ENCODE measurements around the gene USP2. TPM values are rescaled to one million over a fixed set of nuclear protein-coding genes. Genes with fewer than 3 reads are reported as not detected.
A peak's percentile ranks its signal among the peaks of the same experiment; 100 is the strongest.

USP2 gene
- polyA plus RNA-seq (2013, experiment 1 of 2; ENCODE audit: insufficient read length) = 1.6 TPM
- 0.97 TPM for polyA plus RNA-seq (2013, experiment 2 of 2; ENCODE audit: insufficient read length)

- peak; percentile 94 for DNase-seq
These were observed at the start of gene USP2 for GRCh38 chr11:119381181-119381988. USP2 (minus strand) TSS chr11:119381690; CDS start chr11:119373480, 8,210 bp downstream.

GRCh38 chr11:119427279-119427678, 45.8 kb upstream of the USP2 start:
- DNase-seq = no peak

- DNase-seq = no peak
These were observed 44.7 kb upstream of the USP2 start for GRCh38 chr11:119426142-119426541.

DNA sequence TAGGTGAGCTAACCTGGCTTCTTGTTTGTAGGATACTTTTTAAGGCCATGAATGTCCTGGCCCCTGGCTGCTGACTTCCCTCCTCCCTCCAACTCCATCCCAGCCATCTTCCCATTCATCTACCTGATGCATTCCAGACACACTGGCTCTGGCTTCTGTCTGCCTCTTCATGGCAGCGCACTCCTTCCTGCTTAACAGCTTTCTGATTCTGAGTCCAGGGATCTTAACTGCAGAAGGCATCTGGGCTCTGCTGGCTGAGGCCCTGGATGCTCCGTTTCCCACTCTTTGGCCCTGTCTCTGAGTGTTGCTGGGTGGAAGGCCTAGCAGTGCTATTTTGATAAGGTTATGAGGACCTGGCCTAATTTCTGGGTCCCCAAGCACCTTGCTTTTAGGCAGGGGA, 43.3 kb upstream of the USP2 start:
- no peak for DNase-seq

DNA sequence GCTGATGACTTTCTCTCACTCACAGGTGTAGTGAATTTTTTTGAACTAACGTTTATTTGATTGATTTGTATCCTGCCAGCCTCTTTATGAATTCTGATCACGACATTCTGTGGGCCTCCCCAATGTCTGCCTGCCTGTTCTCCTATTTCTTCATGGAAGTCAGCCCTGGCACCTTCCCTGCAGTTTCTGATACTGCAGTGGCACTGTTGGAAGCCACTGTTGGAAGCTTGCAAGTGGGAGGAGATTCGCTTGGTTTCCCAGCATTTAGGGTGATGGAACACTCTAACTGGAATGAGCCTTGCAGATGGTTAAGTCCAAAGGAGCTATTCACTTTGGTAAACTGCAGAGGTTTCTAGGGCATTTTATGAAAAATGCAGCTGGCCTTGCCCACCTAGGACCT, 42.8 kb upstream of the USP2 start:
- no peak for DNase-seq

DNA sequence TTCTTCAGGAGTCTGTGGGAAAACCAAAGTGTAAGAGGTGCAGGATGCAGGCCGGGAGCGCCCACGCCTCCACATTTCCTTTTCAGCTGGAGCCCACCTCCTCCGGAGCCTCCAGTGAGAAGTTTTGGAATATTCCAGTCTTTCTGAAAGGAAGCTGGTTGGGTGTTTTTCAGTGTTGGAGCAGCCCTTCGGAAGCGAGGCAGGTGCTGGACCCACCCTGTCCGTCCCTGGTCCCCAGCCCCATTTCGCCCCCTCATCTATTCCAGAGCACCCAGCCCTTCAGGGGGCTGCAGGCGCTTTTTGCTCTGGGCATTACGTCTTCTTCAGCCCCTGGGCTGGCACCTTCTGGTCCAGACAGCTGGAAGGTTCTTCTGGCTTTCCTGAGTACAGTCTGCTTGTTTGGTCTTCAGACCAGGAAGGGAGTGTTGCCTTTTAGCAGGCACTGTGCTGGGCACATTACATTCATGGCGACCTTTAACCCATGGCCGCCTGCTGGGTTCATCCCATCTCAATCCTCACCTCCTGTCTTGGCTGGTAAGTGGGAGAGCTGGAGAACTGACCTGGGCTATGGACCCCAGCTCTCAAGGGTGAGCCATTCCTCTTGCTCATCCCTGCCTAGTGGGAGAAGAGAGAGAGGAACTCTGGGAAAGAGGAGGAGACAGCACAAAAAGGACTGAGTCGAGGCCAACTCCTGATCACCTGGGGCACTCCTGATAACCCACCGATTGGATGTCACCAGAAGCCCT, 42.2 kb upstream of the USP2 start:
- peak; percentile 27 for DNase-seq

DNA sequence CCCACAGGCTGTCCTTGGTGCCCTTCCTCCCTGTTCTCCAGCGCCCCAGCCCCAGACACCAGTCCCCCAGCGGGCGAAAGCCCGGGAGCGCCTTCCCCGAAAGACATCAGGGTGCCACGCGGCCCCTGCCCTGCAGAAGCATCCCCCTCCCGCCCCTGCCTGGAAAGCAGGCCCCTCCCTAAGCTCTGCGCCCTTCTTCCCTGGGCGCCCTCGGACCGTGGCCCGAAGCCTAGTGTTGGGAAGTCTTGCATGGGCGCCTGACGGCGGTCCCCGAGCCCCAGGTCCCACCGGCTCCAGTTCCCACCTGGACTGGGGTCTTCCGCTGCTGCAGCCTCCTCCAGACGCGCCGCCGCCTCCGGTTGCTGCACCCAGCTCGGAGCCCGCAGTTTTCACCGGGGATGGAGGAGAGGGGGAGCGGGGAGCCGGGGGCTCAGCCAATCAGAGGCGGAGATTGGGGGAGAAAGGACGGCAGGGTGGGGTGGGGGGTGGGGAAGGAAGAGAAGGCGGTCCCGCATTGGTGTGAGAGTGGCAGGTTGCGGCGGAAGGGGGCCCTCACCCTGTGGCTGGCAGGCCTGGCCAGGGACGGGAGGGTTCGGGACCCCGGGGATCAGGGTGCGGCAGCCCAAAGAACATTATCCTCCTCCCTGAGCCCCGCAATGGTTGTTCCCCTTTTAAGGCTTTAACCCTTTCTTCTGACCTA, 41.5 kb upstream of the USP2 start, which contains the start of gene THY1:
Gene THY1, minus strand, starts transcription at position 364 of the 700 bp plus-strand sequence. CDS start 2,267 bp downstream, outside the sequence.
- peak; percentile 75 for DNase-seq

GRCh38 chr11:119421941-119422808, 40.7 kb upstream of the USP2 start:
- peak; percentile 59 for DNase-seq

- DNase-seq = no peak
These were observed 39.9 kb upstream of the USP2 start for GRCh38 chr11:119421351-119421750.

DNA sequence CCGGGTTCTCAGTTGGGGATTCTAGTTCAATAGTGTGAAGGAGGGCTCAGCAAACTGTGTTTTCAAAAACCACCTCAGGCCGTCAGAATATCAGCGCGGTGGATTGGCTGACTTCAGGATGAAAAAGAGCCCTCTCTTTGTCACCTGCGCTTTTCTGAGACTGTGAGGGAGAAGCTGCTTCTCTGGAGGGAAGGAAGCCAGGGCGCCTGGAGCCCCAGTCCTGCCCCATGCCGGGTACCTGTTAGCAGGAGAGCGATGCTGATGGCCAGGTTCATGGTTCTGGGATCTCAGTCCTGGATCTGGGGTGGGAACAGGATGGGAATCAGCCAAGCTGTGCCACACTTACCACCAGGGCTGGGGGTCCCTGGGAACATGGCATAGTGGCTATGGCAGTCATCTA, 39.1 kb upstream of the USP2 start:
- DNase-seq = no peak

DNA sequence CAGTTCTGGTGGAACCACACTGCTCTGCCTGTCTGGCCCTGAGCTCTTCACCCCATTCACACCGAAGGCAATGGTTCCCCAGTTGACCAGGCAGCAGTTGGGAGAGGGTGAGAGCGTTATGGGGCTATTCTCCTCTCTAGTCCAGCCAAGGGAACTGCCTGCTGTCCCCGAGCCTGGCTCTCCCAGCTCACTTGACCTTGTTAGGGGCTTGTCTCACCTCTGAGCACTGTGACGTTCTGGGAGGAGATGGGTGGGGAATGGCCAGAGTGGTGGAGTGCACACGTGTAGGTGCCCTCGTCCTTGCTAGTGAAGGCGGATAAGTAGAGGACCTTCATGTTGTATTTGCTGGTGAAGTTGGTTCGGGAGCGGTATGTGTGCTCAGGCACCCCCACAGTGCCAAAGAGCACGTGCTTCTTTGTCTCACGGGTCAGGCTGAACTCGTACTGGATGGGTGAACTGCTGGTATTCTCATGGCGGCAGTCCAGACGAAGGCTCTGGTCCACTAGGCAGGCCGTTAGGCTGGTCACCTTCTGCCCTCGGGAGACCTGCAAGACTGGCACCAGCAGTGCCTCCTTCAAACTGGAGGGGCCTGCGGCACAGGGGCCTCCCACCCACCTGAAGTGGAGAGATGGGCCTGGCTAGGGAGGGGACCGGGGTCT, 38.5 kb upstream of the USP2 start:
- no peak for DNase-seq

GRCh38 chr11:119419246-119419645, 37.8 kb upstream of the USP2 start:
- no peak for DNase-seq

DNA sequence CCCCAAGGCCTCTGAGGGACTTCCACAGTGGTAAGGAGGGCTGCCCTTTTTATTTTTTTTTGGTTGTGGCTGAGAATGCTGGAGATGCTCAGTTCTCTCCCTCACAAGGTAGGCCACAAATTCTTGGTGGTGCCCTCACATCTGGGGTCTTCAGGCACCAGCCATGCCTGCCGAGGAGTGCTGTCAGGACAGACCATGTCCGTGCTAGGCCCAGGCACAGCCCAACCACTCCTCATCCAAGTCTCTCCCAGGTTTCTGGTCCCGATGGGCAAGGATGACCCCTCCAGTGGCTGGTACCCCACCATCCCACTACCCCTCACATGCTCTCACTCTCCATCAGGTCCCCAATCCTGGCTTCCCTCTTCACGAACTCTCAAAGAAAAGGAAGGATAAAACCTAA, 37.3 kb upstream of the USP2 start:
- DNase-seq = no peak

DNA sequence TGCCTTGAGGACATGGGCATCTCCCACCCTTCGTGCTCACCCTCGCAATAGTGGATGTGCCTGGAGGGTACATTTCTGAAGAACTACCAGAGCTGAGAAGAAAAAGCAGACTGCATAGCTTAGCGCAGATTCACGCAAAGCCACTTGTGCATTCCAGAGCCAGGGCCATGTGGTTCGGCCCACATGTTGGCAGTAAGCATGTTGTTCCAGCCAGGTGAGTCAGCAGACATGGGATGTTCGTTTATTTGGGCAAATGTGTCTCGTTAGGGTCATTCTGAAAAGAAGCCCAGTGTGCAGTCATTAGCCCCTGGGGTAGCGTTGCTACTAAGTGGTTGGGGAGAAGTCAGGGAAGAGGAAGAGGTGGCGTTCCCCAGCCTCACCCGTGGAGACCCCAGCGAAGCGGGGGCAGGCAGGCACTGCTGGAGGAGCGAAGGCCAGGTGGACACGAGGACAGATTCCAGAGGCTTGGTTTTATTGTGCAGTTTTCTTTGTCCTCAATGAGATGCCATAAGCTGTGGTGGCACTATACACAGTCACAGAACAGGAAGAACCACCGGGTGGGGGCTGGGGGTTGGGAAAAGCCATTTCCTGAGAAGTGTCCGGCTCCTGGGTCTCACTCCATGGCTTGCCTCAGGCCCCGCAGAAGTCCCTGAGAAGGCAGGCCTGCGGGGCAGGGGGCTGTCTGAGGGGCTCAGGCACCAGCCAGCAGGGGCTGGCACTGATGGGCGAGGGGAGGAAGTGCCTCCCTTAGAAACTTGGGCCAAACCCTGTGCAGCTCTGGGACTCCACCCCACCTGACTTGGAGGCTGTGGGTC, 36.4 kb upstream of the USP2 start:
- peak; percentile 91 for DNase-seq

DNA sequence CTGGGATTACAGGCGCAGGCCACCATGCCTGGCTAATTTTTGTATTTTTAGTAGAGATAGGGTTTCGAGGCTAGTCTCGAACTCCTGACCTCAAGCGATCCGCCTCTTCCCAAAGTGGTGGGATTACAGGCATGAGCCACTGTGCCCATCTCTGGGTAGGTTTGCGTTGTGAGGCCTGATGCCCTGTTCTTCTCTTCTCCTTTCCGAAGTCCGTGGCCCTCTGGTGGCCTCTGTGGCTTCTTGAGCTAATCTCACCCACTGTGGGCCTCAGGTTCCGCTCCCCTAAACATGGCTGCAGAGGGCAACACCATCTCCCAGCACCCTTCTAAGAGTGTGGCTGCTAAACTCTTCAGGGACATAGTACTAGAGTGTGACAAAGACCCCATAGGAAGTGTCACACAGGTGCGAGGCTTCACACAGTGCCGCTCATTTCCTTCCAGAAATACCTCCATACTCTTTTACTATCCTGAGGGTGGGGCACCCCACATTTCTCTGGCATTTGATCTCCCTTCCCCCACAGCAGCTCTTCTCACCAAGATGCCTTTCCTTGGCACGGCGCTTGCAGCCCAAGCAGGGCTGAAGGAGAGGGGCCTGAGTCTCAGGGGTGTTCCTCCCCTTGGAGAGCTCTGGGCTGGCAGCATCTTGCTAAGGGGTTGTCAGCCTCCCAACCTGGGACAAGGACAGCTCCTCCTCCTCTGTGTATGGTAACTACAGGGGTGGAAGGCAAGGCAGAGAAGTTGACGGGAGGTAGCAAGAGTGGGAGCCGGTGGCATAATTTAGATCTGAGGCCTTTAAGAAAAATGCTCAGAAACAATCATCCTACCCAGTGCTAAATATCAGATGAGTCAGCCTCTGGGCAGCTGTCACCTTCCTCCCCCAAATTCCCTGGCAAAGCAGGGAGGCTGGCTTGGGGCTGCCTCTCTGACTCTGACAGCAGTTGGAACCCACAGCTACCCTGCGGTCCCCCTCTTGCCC, 35.4 kb upstream of the USP2 start:
- DNase-seq = peak; percentile 65

- no peak for DNase-seq
These were observed 34.5 kb upstream of the USP2 start for GRCh38 chr11:119415966-119416365.

GRCh38 chr11:119415517-119415916, 34.0 kb upstream of the USP2 start:
- DNase-seq = no peak

DNA sequence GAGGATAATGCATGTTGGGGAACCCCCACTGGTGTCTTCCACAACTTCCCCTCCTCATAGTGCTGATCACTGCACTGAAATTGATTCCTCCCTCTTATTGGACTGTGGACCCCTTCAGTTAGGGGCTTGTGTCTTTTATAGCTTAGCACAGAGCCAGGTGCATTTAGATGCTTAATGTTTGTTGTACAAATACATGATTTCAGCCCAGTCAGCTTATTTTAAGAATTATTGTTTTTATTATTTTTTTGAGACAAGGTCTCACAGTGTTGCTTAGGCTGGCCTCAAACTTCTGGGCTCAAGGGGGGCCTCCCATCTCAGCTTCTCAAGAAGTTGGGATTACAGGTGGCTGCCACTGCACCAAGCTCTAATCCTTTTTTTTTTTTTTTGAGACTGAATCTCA, 33.2 kb upstream of the USP2 start:
- no peak for DNase-seq

DNA sequence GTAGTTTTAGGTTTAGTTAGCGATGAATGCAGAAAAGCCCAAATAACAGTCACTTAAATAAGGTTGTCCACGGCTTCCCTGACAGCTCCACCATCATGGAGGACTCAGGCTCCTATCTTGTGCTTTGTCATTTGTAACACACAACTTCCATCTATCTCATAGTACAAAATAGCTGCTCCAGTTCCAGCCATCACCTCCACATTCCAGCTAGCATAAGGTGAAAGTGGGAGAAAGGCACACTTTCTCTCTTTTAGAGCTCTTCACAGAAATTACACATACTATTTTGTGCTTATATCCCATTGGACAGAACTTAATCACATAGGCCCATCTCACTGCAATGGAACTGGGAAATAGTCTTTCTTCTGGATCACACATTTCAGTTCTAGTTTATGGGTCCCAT, 32.8 kb upstream of the USP2 start:
- DNase-seq = no peak

All from fibroblast of skin of abdomen (primary cell).